Spleen (tissue), 11 donors: ENCODE measurements around the gene MKS1. TPM values are rescaled to one million over a fixed set of nuclear protein-coding genes. Genes with fewer than 3 reads are reported as not detected.

Source experiments
- DNase-seq: peaks from one replicate; pipeline ENCODE4 v3.0.0-alpha.2; 2020
- H3K27ac ChIP-seq, 8 donors: fragments of 200-600 bp; sonication (generic) in 7 of 8; 1 replicate in 4 of 8; 2 replicates in 4 of 8; pipeline versions ENCODE4 v1.5.0 to v1.8.0; 2016 to 2021; ENCODE audit warnings: inconsistent platforms in 4 of 8, mild to moderate bottlenecking in 4 of 8, moderate library complexity in 1 of 8
- H3K27me3 ChIP-seq, 7 donors: fragments of 200-600 bp; sonication (generic) in 6 of 7; replicated peaks in 1 of 7; 1 replicate in 4 of 7; 2 replicates in 3 of 7; pipeline versions ENCODE4 v1.5.0 to v1.8.0; 2016 to 2021; ENCODE audit warnings: inconsistent platforms in 3 of 7, mild to moderate bottlenecking in 1 of 7
- H3K36me3 ChIP-seq, 6 donors: fragments of 200-600 bp; sonication (generic) in 5 of 6; 1 replicate in 4 of 6; 2 replicates in 2 of 6; pipeline versions ENCODE4 v1.5.0 to v1.8.0; 2016 to 2021; ENCODE audit warnings: inconsistent platforms in 2 of 6
- H3K4me1 ChIP-seq, 6 donors: fragments of 200-600 bp; sonication (generic) in 5 of 6; 1 replicate in 3 of 6; 2 replicates in 3 of 6; pipeline versions ENCODE4 v1.5.0 to v1.8.0; 2016 to 2021; ENCODE audit warnings: inconsistent platforms in 3 of 6
- H3K4me3 ChIP-seq, 8 donors: fragments of 200-600 bp; sonication (generic) in 7 of 8; 1 replicate in 4 of 8; 2 replicates in 4 of 8; pipeline versions ENCODE4 v1.5.0 to v1.8.0; 2016 to 2021; ENCODE audit warnings: inconsistent platforms in 4 of 8, mild to moderate bottlenecking in 4 of 8, moderate library complexity in 2 of 8
- H3K9me3 ChIP-seq, 8 donors: fragments of 200-600 bp; sonication (generic) in 7 of 8; 1 replicate in 4 of 8; 2 replicates in 4 of 8; pipeline versions ENCODE4 v1.5.0 to v1.8.0; 2016 to 2021; ENCODE audit warnings: inconsistent platforms in 4 of 8
- POLR2A ChIP-seq, 3 donors: fragments of 450-650 bp; IDR thresholded peaks; one replicate each; pipeline ENCODE4 v1.5.1; 2017; ENCODE audit warnings: antibody characterized with exemption in 3 of 3, mild to moderate bottlenecking in 1 of 3
- POLR2AphosphoS5 ChIP-seq, 3 donors: sonication (generic); formaldehyde crosslinking; IDR thresholded peaks; one replicate each; pipeline ENCODE4 v1.5.1; 2017; ENCODE audit warnings: antibody characterized with exemption in 3 of 3
- WGBS, 5 donors: extraction: QIAGEN DNeasy Blood & Tissue Kit in 3 of 5; methylation state at CpG; one replicate each; pipeline versions ENCODE4 v1.1.5 to v1.1.7; 2013 to 2018; 5-methylcytosine and 5-hydroxymethylcytosine counted together
- intact Hi-C: fragments of 100-400 bp; cut with DNase I; formaldehyde crosslinking; loops from one replicate; pipeline ENCODE4 v1.15.0; 2023; ENCODE audit warnings: low total_unique reads
- polyA plus RNA-seq, 3 donors: library from polyadenylated mRNA; stranded (reverse); fragments of 200-250 nt; gene quantifications; one replicate each; pipeline ENCODE4 v1.2.1, GENCODE V29; 2013
- total RNA-seq, 7 donors: library from RNA; depleted of rRNA in 3 of 7; stranded (reverse); fragments of >200 nt in 3 of 7; fragmentation: NEBNext Ultra II Directional in 4 of 7; extraction: Animal tissue kit (Norgen Biotek cat#: 25700) in 4 of 7; gene quantifications; one replicate each; pipeline versions ENCODE4 v1.1.0 to v1.2.1, GENCODE V29; 2016 to 2021
- TF ChIP-seq, protein P1 (sequence below), 11 experiments: fragments of 200-600 bp in 7 of 11; fragments of 450-650 bp in 4 of 11; sonication (generic) in 4 of 11; IDR thresholded peaks in 8 of 11; conservative IDR thresholded peaks in 3 of 11; 1 replicate in 7 of 11; 2 replicates in 4 of 11; pipeline versions ENCODE4 v1.4.0 to v1.8.0; 2016 to 2021; ENCODE audit warnings: antibody characterized with exemption in 11 of 11, inconsistent platforms in 4 of 11, mild to moderate bottlenecking in 1 of 11
- donor health status: healthy with polysubstance abuse.
- donor health status: DM: no; HTN: no; CAD: no; lungs with moderate emphysema.
- donor health status: DM: no; HTN: no; CAD: no.
- donor health status: Bipolar disorder and iron deficiency.
- donor health status: healthy.
- donor health status: DM: no; HTN: no; CAD: no.
- donor health status: DM: yes; HTN: yes; CAD: no.

MKS1 gene
- total and polyA plus RNA-seq, 10 donors, result 8.1 to 17.1 (median 13.0) TPM

DNA sequence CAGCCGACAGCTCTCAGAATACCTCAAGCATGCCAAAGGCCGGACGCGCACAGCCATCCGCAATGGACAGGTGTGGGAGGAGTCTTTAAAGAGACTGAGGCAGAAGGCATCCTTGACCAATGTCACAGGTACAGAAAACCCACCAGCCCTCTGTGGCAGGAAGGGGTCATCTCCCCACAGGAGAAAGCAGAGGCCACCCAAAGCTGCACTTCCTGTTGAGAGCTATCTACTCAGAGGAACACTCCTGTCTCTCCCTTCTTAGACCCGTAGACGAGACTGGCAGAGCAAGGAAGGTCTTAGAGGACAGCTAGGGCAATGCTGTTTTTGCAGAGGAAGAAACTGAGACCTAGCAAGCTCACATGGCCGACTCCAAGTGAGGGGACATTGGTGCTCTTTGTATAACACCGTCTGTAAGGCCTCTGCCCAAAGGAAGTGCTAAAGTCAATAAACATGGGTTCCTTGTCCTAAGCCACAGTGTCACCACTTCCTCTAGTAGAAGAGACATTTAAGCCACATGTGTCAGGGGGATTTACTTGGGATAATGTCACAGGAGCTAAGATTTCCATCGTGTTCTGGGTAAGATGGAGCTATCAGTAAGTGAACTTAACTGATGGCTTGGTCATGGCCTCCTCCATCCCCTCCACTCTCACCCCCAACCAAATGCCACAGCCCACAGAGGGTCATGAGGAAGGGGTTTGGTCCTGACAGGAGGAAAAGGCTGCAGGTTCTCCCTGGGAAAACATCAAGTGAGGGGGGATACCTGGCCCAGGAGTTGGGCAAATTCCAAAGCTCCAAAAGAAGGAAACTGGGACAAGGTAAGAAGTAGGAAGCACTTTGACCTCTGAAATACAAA, 28.7 kb upstream of the MKS1 start:
- Histone ChIP-seq H3K4me3 (no peak overlapping the region), H3K27ac (no peak overlapping the region), H3K36me3 (no peaks in the 10 kb centered on the region), H3K9me3 (no peaks in the 10 kb centered on the region), H3K27me3 (peaks cover 0 to 38% (median 8%) of the 10 kb centered on the region in 7 donors), H3K4me1 (peaks cover 4 to 29% (median 13%) of the 10 kb centered on the region in 6 donors)
- DNase-seq, result no peak
- WGBS, 5 donors, result 60 to 70% (median 63%) methylated on average over 10 of the region's 10 CpGs
- intact Hi-C loops, result no loop called here
- TF ChIP-seq POLR2A (IDR thresholded peaks at IDR 0.05) (no peak), POLR2AphosphoS5 (IDR thresholded peaks at IDR 0.05) (no peak)

DNA sequence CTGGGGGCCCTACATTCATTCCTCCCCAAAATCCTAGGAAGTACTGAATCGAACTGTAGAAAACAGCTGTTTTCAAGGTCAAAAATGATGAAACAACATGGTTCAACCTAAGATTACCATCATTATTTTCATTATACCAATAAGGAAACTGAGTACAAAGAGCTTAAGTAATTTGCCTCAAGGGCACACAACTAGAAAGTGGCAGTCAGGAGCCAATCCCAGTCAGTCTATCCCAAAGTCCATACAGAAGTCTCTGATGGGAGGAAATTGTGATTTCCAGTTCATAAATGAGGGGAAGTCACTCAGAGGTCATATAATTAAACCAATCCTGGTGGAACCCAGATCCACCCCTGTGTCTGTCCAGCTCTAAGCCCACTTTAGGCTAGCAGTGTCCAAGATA, 27.7 kb upstream of the MKS1 start:
- 81 to 96% (median 87%) methylated on average over 1 of the region's 1 CpG for WGBS, 5 donors
- intact Hi-C loops, result no loop called here
- Histone ChIP-seq H3K27ac (no peak overlapping the region), H3K4me1 (peaks cover 4 to 29% (median 13%) of the 10 kb centered on the region in 6 donors), H3K4me3 (no peak overlapping the region), H3K27me3 (peaks cover 0 to 47% (median 14%) of the 10 kb centered on the region in 7 donors), H3K9me3 (no peaks in the 10 kb centered on the region), H3K36me3 (no peaks in the 10 kb centered on the region)
- TF ChIP-seq POLR2AphosphoS5 (IDR thresholded peaks at IDR 0.05) (no peak), POLR2A (IDR thresholded peaks at IDR 0.05) (no peak)
- no peak for DNase-seq

DNA sequence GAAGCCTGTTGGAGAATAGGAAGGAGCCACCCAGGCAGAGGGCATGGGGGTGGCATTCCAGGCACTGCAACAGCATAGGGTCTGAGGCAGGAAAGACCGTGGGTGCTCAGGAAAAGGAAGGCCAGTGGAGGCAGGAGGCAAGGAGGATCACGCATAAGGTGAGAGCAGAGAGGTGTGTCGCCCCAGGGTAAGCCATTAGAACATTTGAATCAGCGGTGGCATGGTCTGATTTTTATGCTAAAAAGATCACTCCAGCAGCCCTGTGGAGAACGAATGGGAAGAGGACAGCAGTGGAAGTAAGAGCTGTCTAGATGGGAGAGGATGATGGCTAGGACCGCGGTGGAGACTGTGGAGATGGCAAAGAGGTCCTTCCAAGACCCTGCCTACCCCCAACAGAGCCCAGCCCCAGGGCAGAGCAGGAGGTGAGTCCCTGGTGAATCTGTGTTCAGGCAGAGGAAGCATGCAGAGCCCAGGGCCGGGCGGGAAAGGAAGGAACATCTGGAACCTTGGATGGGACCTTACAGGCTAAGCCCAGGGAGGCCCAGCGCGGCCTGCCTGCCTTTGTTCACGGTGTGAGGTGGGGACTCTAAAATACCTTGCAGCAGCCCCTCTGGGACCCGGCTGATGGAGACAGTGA, 27.2 kb upstream of the MKS1 start:
- intact Hi-C loops, result no loop called here
- 82 to 93% (median 86%) methylated on average over 13 of the region's 13 CpGs for WGBS, 5 donors
- no peak for DNase-seq

DNA sequence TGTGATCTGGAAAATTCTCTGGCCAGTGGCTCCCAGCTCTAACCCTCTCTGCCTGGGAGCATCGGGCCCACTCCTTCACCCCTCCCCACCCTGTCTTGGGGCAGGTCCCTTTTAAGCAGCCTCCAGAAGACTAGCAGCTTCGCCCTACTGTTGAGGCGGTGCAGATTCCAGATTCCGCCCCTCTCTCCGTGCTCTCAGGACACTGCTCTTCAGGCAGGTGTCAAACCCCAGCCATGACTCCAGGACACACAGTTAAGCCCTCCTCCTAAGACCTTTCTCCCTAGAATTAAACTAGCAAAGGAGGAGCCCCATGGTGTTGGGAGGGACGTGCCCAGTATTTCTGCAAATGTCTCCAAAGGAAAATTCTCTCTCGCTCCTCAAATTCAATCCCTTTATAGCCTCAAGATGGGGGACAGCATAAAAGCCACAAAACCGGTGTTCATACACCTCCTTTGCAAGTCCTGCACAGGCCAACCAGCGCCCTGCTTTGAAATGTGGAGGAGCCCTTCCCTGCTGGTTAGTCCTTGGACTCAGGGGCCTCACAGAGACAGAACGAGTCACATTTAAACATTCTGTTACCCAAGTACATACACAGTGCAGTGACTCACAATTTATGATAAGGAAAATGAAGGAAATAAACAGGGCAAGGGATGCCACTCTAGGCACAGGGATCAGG, 26.5 kb upstream of the MKS1 start:
- H3K36me3 ChIP-seq, result no peaks in the 10 kb centered on the region
- H3K27me3 ChIP-seq, result peaks cover 0 to 57% (median 16%) of the 10 kb centered on the region in 7 donors
- intact Hi-C loops, result no loop called here
- no peak overlapping the region for H3K27ac ChIP-seq
- DNase-seq, result no peak
- no peak for TF ChIP-seq POLR2AphosphoS5 (IDR thresholded peaks at IDR 0.05)
- TF ChIP-seq, protein P1, sequence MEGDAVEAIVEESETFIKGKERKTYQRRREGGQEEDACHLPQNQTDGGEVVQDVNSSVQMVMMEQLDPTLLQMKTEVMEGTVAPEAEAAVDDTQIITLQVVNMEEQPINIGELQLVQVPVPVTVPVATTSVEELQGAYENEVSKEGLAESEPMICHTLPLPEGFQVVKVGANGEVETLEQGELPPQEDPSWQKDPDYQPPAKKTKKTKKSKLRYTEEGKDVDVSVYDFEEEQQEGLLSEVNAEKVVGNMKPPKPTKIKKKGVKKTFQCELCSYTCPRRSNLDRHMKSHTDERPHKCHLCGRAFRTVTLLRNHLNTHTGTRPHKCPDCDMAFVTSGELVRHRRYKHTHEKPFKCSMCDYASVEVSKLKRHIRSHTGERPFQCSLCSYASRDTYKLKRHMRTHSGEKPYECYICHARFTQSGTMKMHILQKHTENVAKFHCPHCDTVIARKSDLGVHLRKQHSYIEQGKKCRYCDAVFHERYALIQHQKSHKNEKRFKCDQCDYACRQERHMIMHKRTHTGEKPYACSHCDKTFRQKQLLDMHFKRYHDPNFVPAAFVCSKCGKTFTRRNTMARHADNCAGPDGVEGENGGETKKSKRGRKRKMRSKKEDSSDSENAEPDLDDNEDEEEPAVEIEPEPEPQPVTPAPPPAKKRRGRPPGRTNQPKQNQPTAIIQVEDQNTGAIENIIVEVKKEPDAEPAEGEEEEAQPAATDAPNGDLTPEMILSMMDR (IDR thresholded peaks at IDR 0.05 in 8 of 11, conservative IDR thresholded peaks at IDR 0.05 in 3 of 11), result no peak
- TF ChIP-seq POLR2A (IDR thresholded peaks at IDR 0.05), result no peak
- H3K4me3 ChIP-seq, result no peak overlapping the region
- WGBS, 5 donors, result 72 to 80% (median 78%) methylated on average over 10 of the region's 10 CpGs
- peaks cover 4 to 29% (median 13%) of the 10 kb centered on the region in 6 donors for H3K4me1 ChIP-seq
- H3K9me3 ChIP-seq, result no peaks in the 10 kb centered on the region

More for the DNA sequence above, 27.2 kb upstream of the MKS1 start:
- TF ChIP-seq POLR2AphosphoS5 (IDR thresholded peaks at IDR 0.05) (no peak), POLR2A (IDR thresholded peaks at IDR 0.05) (no peak)
- TF ChIP-seq, protein P1 (IDR thresholded peaks at IDR 0.05 in 8 of 11, conservative IDR thresholded peaks at IDR 0.05 in 3 of 11), result no peak
- peaks cover 0 to 53% (median 16%) of the 10 kb centered on the region in 7 donors for H3K27me3 ChIP-seq
- no peaks in the 10 kb centered on the region for H3K9me3 ChIP-seq
- H3K4me3 ChIP-seq, result no peak overlapping the region
- peaks cover 4 to 29% (median 13%) of the 10 kb centered on the region in 6 donors for H3K4me1 ChIP-seq
- no peak overlapping the region for H3K27ac ChIP-seq
- no peaks in the 10 kb centered on the region for H3K36me3 ChIP-seq
